ENCODE data around the gene AOPEP. TPM values are rescaled to one million over a fixed set of nuclear protein-coding genes. Genes with fewer than 3 reads are reported as not detected.

The AOPEP gene
- total RNA-seq, 1 experiment from 2014 or later = 15.0 TPM

- Histone ChIP-seq H2AK5ac (ENCODE audit: insufficient read length, low read length) (no peak overlapping the region), H4K20me1 (ENCODE audit: control insufficient read depth, insufficient read depth, insufficient read length) (no peaks in the 10 kb centered on the region), H2BK20ac (ENCODE audit: low read depth, low read length, poor library complexity, severe bottlenecking) (no peak overlapping the region), H3K79me2 (ENCODE audit: insufficient read depth, low read length) (no peaks in the 10 kb centered on the region), H3K27me3 (ENCODE audit: insufficient read depth, low read length) (no peaks in the 10 kb centered on the region), H4K91ac (ENCODE audit: insufficient read length, low read depth, low read length) (no peak overlapping the region), H3K4ac (ENCODE audit: low read depth, low read length) (no peak overlapping the region), H3K18ac (ENCODE audit: insufficient read length, low read depth, low read length) (no peak overlapping the region), H3K56ac (ENCODE audit: insufficient read length, low read depth, low read length) (no peak overlapping the region), H4K5ac (ENCODE audit: insufficient read length, low read depth, low read length) (no peak overlapping the region), H3K23ac (ENCODE audit: insufficient read length, low read depth, low read length) (no peak overlapping the region), H2BK120ac (ENCODE audit: low read depth, low read length, poor library complexity, severe bottlenecking) (no peak overlapping the region), H3K79me1 (ENCODE audit: insufficient read depth, low read depth, low read length, poor library complexity, severe bottlenecking) (no peaks in the 10 kb centered on the region), H3K4me2 (ENCODE audit: insufficient read depth, insufficient read length, low read length) (peak overlapping the region; percentile 31), H2BK15ac (ENCODE audit: low read depth, low read length) (no peak overlapping the region), H2BK5ac (ENCODE audit: insufficient read length, low read length) (no peak overlapping the region), H3K27ac (ENCODE audit: insufficient read length, low read depth, low read length) (no peak overlapping the region), H3T11ph (ENCODE audit: low read length) (no peak overlapping the region), H3K9ac (ENCODE audit: extremely low read depth, insufficient read length, low read length) (no peak overlapping the region), H3K14ac (ENCODE audit: insufficient read depth, low read length) (no peak overlapping the region), H3K4me1 (ENCODE audit: insufficient read depth, low read length) (peaks cover 2% of the 10 kb centered on the region; the same call in 1 of the 2 replicates), H4K8ac (replicated peaks; ENCODE audit: insufficient read length, low read depth, low read length) (no peak overlapping the region), H2AFZ (ENCODE audit: low read length) (no peak overlapping the region), H3K23me2 (ENCODE audit: insufficient read length, low read depth, low read length, poor library complexity, severe bottlenecking) (peaks cover 5% of the 10 kb centered on the region), H3K9me3 (ENCODE audit: control insufficient read depth, low read depth, low read length) (no peaks in the 10 kb centered on the region), H2BK12ac (ENCODE audit: insufficient read length, low read depth, low read length) (no peak overlapping the region)
- WGBS (ENCODE audit: extremely low coverage, insufficient read length, low lambda C conversion rate) = no CpG with 5 or more reads among the region's 16 CpGs
- peak; percentile 24; the same call in 1 of the 3 replicates for TF ChIP-seq CTCF (conservative IDR thresholded peaks at IDR 0.05)
- Mint-ChIP-seq H3K27me3 (ENCODE audit: low read depth) (peaks cover 40% of the 10 kb centered on the region), H3K27ac (peak overlapping the region in 1 of 3 experiments; percentile 81; a peak in 1 of 7 replicates), H3K36me3 (ENCODE audit: insufficient read depth in 1 of 3, low read depth in 3 of 3) (no peaks in the 10 kb centered on the region), H3K9me3 (no peaks in the 10 kb centered on the region), H3K4me1 (peaks cover 33 to 41% of the 10 kb centered on the region in 2 experiments), H3K4me3 (peak overlapping the region; percentile 47 to 70)
- peak; percentile 61 for DNase-seq
Observed at GRCh38 chr9:95045751-95046150, 319.3 kb downstream of the AOPEP start.
